Endometrial microvascular endothelial cells (primary cell): Measurements from ENCODE around the gene HINT2. TPM values are rescaled to one million over a fixed set of nuclear protein-coding genes. Genes with fewer than 3 reads are reported as not detected.

ENCODE experiments used
- total RNA-seq: library from RNA; depleted of rRNA; stranded (reverse); fragments of >200 nt; gene quantifications from one replicate; pipeline ENCODE4 v1.2.3, GENCODE V29; 2015; ENCODE audit errors: inconsistent ontology term

The HINT2 gene
- total RNA-seq, 1 donor from 2014 or later, result 53.3 TPM

Other genes with a start within 250 kb of the HINT2 start
- gene TESK1, start 209.8 kb downstream of the HINT2 start, total RNA-seq, result 12.9 TPM
- not detected for gene CD72, start 196.6 kb downstream of the HINT2 start, total RNA-seq
- gene SIT1, start 164.1 kb downstream of the HINT2 start, total RNA-seq, result not detected
- gene RMRP, start 157.0 kb downstream of the HINT2 start, total RNA-seq, result 269 TPM
- gene CCDC107, start 156.8 kb downstream of the HINT2 start, total RNA-seq, result 5.0 TPM
- gene ARHGEF39, start 149.8 kb downstream of the HINT2 start, total RNA-seq, result 2.8 TPM
- not detected for gene CA9, start 141.1 kb downstream of the HINT2 start, total RNA-seq
- 99.1 TPM for gene TPM2, start 125.1 kb downstream of the HINT2 start, total RNA-seq
- 358 TPM for gene TLN1, start 82.8 kb downstream of the HINT2 start, total RNA-seq
- gene CREB3, start 82.4 kb downstream of the HINT2 start, total RNA-seq, result 64.9 TPM
- 51.3 TPM for gene GBA2, start 65.8 kb downstream of the HINT2 start, total RNA-seq
- 17.2 TPM for gene RGP1, start 65.8 kb downstream of the HINT2 start, total RNA-seq
- 5.3 TPM for gene MSMP, start 60.8 kb downstream of the HINT2 start, total RNA-seq
- gene NPR2, start 23.5 kb downstream of the HINT2 start, total RNA-seq, result 18.3 TPM
- not detected for gene SPAG8, start 2.8 kb downstream of the HINT2 start, total RNA-seq
- not detected for gene FAM221B, start 13.7 kb upstream of the HINT2 start, total RNA-seq
- 0.09 TPM for gene TMEM8B, start 14.2 kb upstream of the HINT2 start, total RNA-seq
- not detected for gene OR13J1, start 55.4 kb upstream of the HINT2 start, total RNA-seq
- 0.19 TPM for gene HRCT1, start 91.2 kb upstream of the HINT2 start, total RNA-seq
- 34.1 TPM for gene SPAAR, start 94.4 kb upstream of the HINT2 start, total RNA-seq
- not detected for gene OR2S2, start 143.1 kb upstream of the HINT2 start, total RNA-seq
- 13.6 TPM for gene RECK, start 221.9 kb upstream of the HINT2 start, total RNA-seq